Loucy (cell line): ENCODE results near the gene KLF9.

Source experiments
- H2AFZ ChIP-seq: fragments of 200-600 bp; sonication (generic); 2 replicates; pipeline ENCODE4 v1.6.0; 2016; ENCODE audit warnings: antibody characterized with exemption, mild to moderate bottlenecking, low read length, moderate library complexity
- H3F3A ChIP-seq: fragments of 200-600 bp; 2 replicates; pipeline ENCODE4 v1.6.0; 2016; ENCODE audit warnings: antibody characterized with exemption, low read depth, mild to moderate bottlenecking
- H3K27me3 ChIP-seq: fragments of 200-600 bp; sonication (generic); 2 replicates; pipeline ENCODE4 v1.6.1; 2014; ENCODE audit warnings: low read length, mild to moderate bottlenecking; ENCODE audit not compliant: insufficient read depth, poor library complexity, severe bottlenecking
- H3K36me3 ChIP-seq: fragments of 200-600 bp; sonication (generic); 2 replicates; pipeline ENCODE4 v1.6.1; 2016; ENCODE audit warnings: low read length; ENCODE audit not compliant: insufficient read depth
- H3K4me1 ChIP-seq: fragments of 200-600 bp; sonication (generic); 2 replicates; pipeline ENCODE4 v1.5.1; 2014; ENCODE audit warnings: low read length, mild to moderate bottlenecking; ENCODE audit not compliant: insufficient read depth, poor library complexity, severe bottlenecking
- H3K4me2 ChIP-seq: fragments of 200-600 bp; sonication (generic); 2 replicates; pipeline ENCODE4 v1.6.0; 2014; ENCODE audit warnings: antibody characterized with exemption, low read length, low read depth, mild to moderate bottlenecking; ENCODE audit not compliant: poor library complexity, severe bottlenecking
- H3K4me3 ChIP-seq: fragments of 200-600 bp; sonication (generic); 2 replicates; pipeline ENCODE4 v1.5.1; 2014; ENCODE audit warnings: low read length, mild to moderate bottlenecking, mixed read lengths; ENCODE audit not compliant: poor library complexity, severe bottlenecking
- H3K79me2 ChIP-seq: fragments of 200-600 bp; sonication (generic); 2 replicates; pipeline ENCODE4 v1.6.1; 2014; ENCODE audit warnings: low read length; ENCODE audit not compliant: insufficient read depth
- H3K9ac ChIP-seq: fragments of 200-600 bp; sonication (generic); 2 replicates; pipeline ENCODE4 v1.6.0; 2014; ENCODE audit warnings: mild to moderate bottlenecking, low read depth, low read length, moderate library complexity; ENCODE audit not compliant: poor library complexity, severe bottlenecking
- H3K9me2 ChIP-seq: fragments of 200-600 bp; sonication (generic); replicated peaks from 2 replicates; pipeline ENCODE4 v1.6.1; 2016; ENCODE audit warnings: low read depth, low read length, mixed read lengths
- H3K9me3 ChIP-seq: fragments of 200-600 bp; sonication (generic); 2 replicates; pipeline ENCODE4 v1.6.1; 2014; ENCODE audit warnings: mild to moderate bottlenecking, antibody characterized with exemption, low read length, low read depth; ENCODE audit not compliant: insufficient read depth
- H4K20me1 ChIP-seq: fragments of 200-600 bp; sonication (generic); 2 replicates; pipeline ENCODE4 v1.6.0; 2014; ENCODE audit warnings: antibody characterized with exemption, low read length, mild to moderate bottlenecking; ENCODE audit not compliant: insufficient read depth, poor library complexity, severe bottlenecking
- CTCF ChIP-seq: fragments of 200-600 bp; sonication (generic); conservative IDR thresholded peaks from 2 replicates; pipeline ENCODE4 v1.5.1; 2014; ENCODE audit warnings: mild to moderate bottlenecking, antibody characterized with exemption, low read length
- EZH2phosphoT487 ChIP-seq: fragments of 200-600 bp; IDR thresholded peaks from 2 replicates; pipeline ENCODE4 v1.6.1; 2018; ENCODE audit warnings: antibody characterized with exemption, mild to moderate bottlenecking, moderate library complexity, borderline replicate concordance

Gene KLF9

GRCh38 chr9:70409280-70409679 is 5.2 kb downstream of the KLF9 start:
- Histone ChIP-seq H3K4me3 (no peak overlapping the region), H3K36me3 (no peaks in the 10 kb centered on the region), H3K9me3 (no peaks in the 10 kb centered on the region), H2AFZ (no peak overlapping the region), H3K27me3 (no peaks in the 10 kb centered on the region), H3K4me1 (peaks cover 6% of the 10 kb centered on the region), H3K79me2 (no peaks in the 10 kb centered on the region), H4K20me1 (no peaks in the 10 kb centered on the region), H3K9me2 (no peaks in the 10 kb centered on the region), H3K9ac (no peak overlapping the region), H3F3A (no peaks in the 10 kb centered on the region), H3K4me2 (no peak overlapping the region)
- TF ChIP-seq CTCF (no peak), EZH2phosphoT487 (no peak)

- Histone ChIP-seq H3K36me3 (no peaks in the 10 kb centered on the region), H3K9ac (no peak overlapping the region), H3K4me1 (peaks cover 6% of the 10 kb centered on the region), H3K79me2 (no peaks in the 10 kb centered on the region), H3K9me2 (no peaks in the 10 kb centered on the region), H3F3A (no peaks in the 10 kb centered on the region), H3K4me2 (no peak overlapping the region), H4K20me1 (no peaks in the 10 kb centered on the region), H3K4me3 (no peak overlapping the region), H3K27me3 (no peaks in the 10 kb centered on the region), H3K9me3 (no peaks in the 10 kb centered on the region), H2AFZ (no peak overlapping the region)
- TF ChIP-seq EZH2phosphoT487 (no peak), CTCF (no peak)
Observed at GRCh38 chr9:70408393-70409040, 5.9 kb downstream of the KLF9 start.

- Histone ChIP-seq H3K9me2 (no peaks in the 10 kb centered on the region), H3K27me3 (no peaks in the 10 kb centered on the region), H4K20me1 (no peaks in the 10 kb centered on the region), H2AFZ (no peak overlapping the region), H3K79me2 (no peaks in the 10 kb centered on the region), H3K4me3 (no peak overlapping the region), H3K9me3 (no peaks in the 10 kb centered on the region), H3K4me2 (no peak overlapping the region), H3K4me1 (peaks cover 6% of the 10 kb centered on the region), H3K36me3 (no peaks in the 10 kb centered on the region), H3K9ac (no peak overlapping the region), H3F3A (no peaks in the 10 kb centered on the region)
- TF ChIP-seq CTCF (no peak), EZH2phosphoT487 (no peak)
Observed at GRCh38 chr9:70407081-70407503, 7.4 kb downstream of the KLF9 start.
